K562 (cell line): ENCODE data around the gene TARBP1. TPM values are rescaled to one million over a fixed set of nuclear protein-coding genes. Genes with fewer than 3 reads are reported as not detected.

ENCODE experiments used
- DIDO1 ChIP-seq: fragments of 450-650 bp; IDR thresholded peaks from 2 replicates; pipeline ENCODE4 v1.6.1; 2016; ENCODE audit warnings: low read depth, missing biosample characterization, missing genetic modification characterization
- ELK3 ChIP-seq: fragments of 450-650 bp; formaldehyde crosslinking; IDR thresholded peaks from 2 replicates; pipeline ENCODE4 v1.4.0; 2020; ENCODE audit warnings: mild to moderate bottlenecking
- FOXK2 ChIP-seq, 2 experiments: fragments of 450-650 bp; IDR thresholded peaks in 1 of 2; conservative IDR thresholded peaks in 1 of 2; 2 replicates each; pipeline ENCODE4 v1.6.1; 2016; ENCODE audit warnings: low read depth in 2 of 2, mild to moderate bottlenecking in 1 of 2
- GABPA ChIP-seq: fragments of 200-800 bp; sonication (Bioruptor generic); conservative IDR thresholded peaks from 2 replicates; pipeline ENCODE4 v1.6.1; 2016; ENCODE audit warnings: low read depth, missing genetic modification characterization, missing compliant biosample characterization
- GTF2A2 ChIP-seq: IDR thresholded peaks from 2 replicates; pipeline ENCODE4 v1.6.1; 2016; ENCODE audit warnings: mild to moderate bottlenecking, missing genetic modification characterization, missing compliant biosample characterization
- HCFC1 ChIP-seq: IDR thresholded peaks from 2 replicates; pipeline ENCODE4 v1.6.1; 2012; ENCODE audit warnings: low read depth, low read length, improper control_type of control experiment
- IFI16 ChIP-seq: fragments of 250-450 bp; sonication (Bioruptor Pico); IDR thresholded peaks from 2 replicates; pipeline ENCODE4 v2.1.2; 2022; ENCODE audit warnings: mild to moderate bottlenecking, inconsistent platforms
- KAT2B ChIP-seq: IDR thresholded peaks from one replicate; pipeline ENCODE4 v1.6.1; 2012; ENCODE audit warnings: low read depth, mild to moderate bottlenecking, control low read depth, inconsistent platforms, low read length, moderate library complexity
- KDM2B ChIP-seq: fragments of 250-450 bp; sonication (Bioruptor Pico); IDR thresholded peaks from 2 replicates; pipeline ENCODE4 v1.8.0; 2021; ENCODE audit warnings: mild to moderate bottlenecking, moderate library complexity
- LARP7 ChIP-seq: fragments of 450-650 bp; IDR thresholded peaks from 2 replicates; pipeline ENCODE4 v1.6.1; 2016
- MAX ChIP-seq: sonication (generic); formaldehyde crosslinking; IDR thresholded peaks from 2 replicates; pipeline ENCODE4 v1.9.0; 2022; ENCODE audit warnings: mild to moderate bottlenecking, missing genetic modification reagents
- NCOA1 ChIP-seq: fragments of 450-650 bp; IDR thresholded peaks from 2 replicates; pipeline ENCODE4 v1.6.1; 2016; ENCODE audit warnings: low read depth
- NEUROD1 ChIP-seq: fragments of 150-350 bp; IDR thresholded peaks from 2 replicates; pipeline ENCODE4 v1.6.1; 2014; ENCODE audit warnings: borderline replicate concordance, low read length, low read depth; ENCODE audit not compliant: partially characterized antibody
- NFXL1 ChIP-seq: fragments of 450-650 bp; formaldehyde crosslinking; IDR thresholded peaks from 2 replicates; pipeline ENCODE4 v1.4.0; 2021; ENCODE audit warnings: mild to moderate bottlenecking
- PRDM10 ChIP-seq: fragments of 450-650 bp; IDR thresholded peaks from 2 replicates; pipeline ENCODE4 v1.6.1; 2018; ENCODE audit not compliant: partially characterized antibody
- SIX5 ChIP-seq, 2 experiments: IDR thresholded peaks; 2 replicates each; pipeline ENCODE4 v1.6.1; 2011; ENCODE audit warnings: low read length in 2 of 2, borderline replicate concordance in 1 of 2, low read depth in 1 of 2, mild to moderate bottlenecking in 1 of 2, moderate library complexity in 1 of 2; ENCODE audit not compliant: insufficient read depth in 1 of 2
- U2AF1 ChIP-seq: fragments of 200-400 bp; formaldehyde crosslinking; optimal IDR thresholded peaks from 2 replicates; pipeline ENCODE3; 2017; ENCODE audit warnings: mild to moderate bottlenecking, low read depth, low read length, moderate library complexity
- ZBTB8A ChIP-seq: fragments of 450-650 bp; IDR thresholded peaks from 2 replicates; pipeline ENCODE4 v1.6.1; 2018; ENCODE audit warnings: mild to moderate bottlenecking, moderate library complexity; ENCODE audit not compliant: partially characterized antibody
- ZEB2 ChIP-seq: fragments of 450-650 bp; IDR thresholded peaks from 2 replicates; pipeline ENCODE4 v1.6.1; 2016
- ZKSCAN3 ChIP-seq: fragments of 250-450 bp; sonication (Bioruptor Pico); IDR thresholded peaks from 2 replicates; pipeline ENCODE4 v1.4.0; 2020
- ZNF146 ChIP-seq: IDR thresholded peaks from one replicate; pipeline ENCODE4 v1.6.1; 2018; ENCODE audit warnings: missing compliant biosample characterization; ENCODE audit not compliant: unreplicated experiment
- ZNF551 ChIP-seq: fragments of 250-450 bp; sonication (Bioruptor Pico); IDR thresholded peaks from 2 replicates; pipeline ENCODE4 v1.5.0; 2021; ENCODE audit warnings: mild to moderate bottlenecking, moderate library complexity
- ZNF699 ChIP-seq: fragments of 250-450 bp; sonication (Bioruptor Pico); IDR thresholded peaks from 2 replicates; pipeline ENCODE4 v1.8.0; 2021; ENCODE audit warnings: mild to moderate bottlenecking, moderate library complexity; ENCODE audit not compliant: insufficient replicate concordance
- ZNF707 ChIP-seq: fragments of 250-450 bp; sonication (Bioruptor Pico); conservative IDR thresholded peaks from 2 replicates; pipeline ENCODE4 v1.8.0; 2022; ENCODE audit warnings: inconsistent platforms, mild to moderate bottlenecking, moderate library complexity
- ZNF764 ChIP-seq: fragments of 250-450 bp; sonication (Bioruptor Pico); IDR thresholded peaks from 2 replicates; pipeline ENCODE4 v1.4.0; 2020; ENCODE audit warnings: low read depth, mild to moderate bottlenecking, moderate library complexity
- polyA plus RNA-seq, 8 experiments: library from polyadenylated mRNA; depleted of rRNA in 4 of 8; stranded (reverse) in 5 of 8; unstranded in 3 of 8; fragments of >200 nt; fragmentation: Nextera tagmentation in 2 of 8; fragmentation: Illumina TruSeq in 1 of 8; extraction: Ambion mirVana in 2 of 8; extraction: Trizol in 1 of 8; gene quantifications; 2 replicates each; pipeline versions ENCODE4 v1.2.1 to v1.2.3, GENCODE V29; 2011 to 2014; ENCODE audit warnings: inconsistent platforms in 1 of 8, missing spikeins in 1 of 8
- total RNA-seq, 7 experiments: library from RNA; depleted of rRNA in 6 of 7; stranded (reverse); fragments of >200 nt in 6 of 7; fragmentation: Illumina TruSeq in 2 of 7; extraction: Trizol in 2 of 7; gene quantifications; 2 replicates each; pipeline versions ENCODE4 v1.2.1 to v1.2.3, GENCODE V29; 2011 to 2021; ENCODE audit warnings: low replicate concordance in 1 of 7

The TARBP1 gene
- total and polyA plus RNA-seq, 9 of the 15 experiments (the other 6 are each of a cell fraction or from before 2014, with no cell fraction given): 8.8 to 48.0 (median 22.9) TPM

GRCh38 chr1:234486858-234487840 lies 8.2 kb upstream of the TARBP1 start (continued):
- TF ChIP-seq NEUROD1 (no peak), GTF2A2 (no peak), SIX5 (IDR thresholded peaks at IDR 0.05; ENCODE audit: borderline replicate concordance in 1 of 2, insufficient read depth in 1 of 2, low read depth in 1 of 2, low read length in 2 of 2) (no peak), IFI16 (no peak), U2AF1 (no peak), ZNF707 (CRISPR knock-in tag) (no peak), KDM2B (CRISPR knock-in tag) (no peak), ZKSCAN3 (CRISPR knock-in tag) (no peak), DIDO1 (tag) (no peak), ELK3 (CRISPR knock-in tag) (no peak), HCFC1 (no peak), ZNF146 (CRISPR knock-in tag) (no peak), NFXL1 (CRISPR knock-in tag) (no peak), ZNF699 (CRISPR knock-in tag) (no peak), PRDM10 (no peak), LARP7 (no peak), MAX (no peak), FOXK2 (conservative IDR thresholded peaks at IDR 0.05 in 1 of 2, IDR thresholded peaks at IDR 0.05 in 1 of 2; ENCODE audit: low read depth in 2 of 2) (no peak), ZEB2 (no peak), ZNF551 (CRISPR knock-in tag) (no peak), ZNF764 (no peak), KAT2B (no peak), GABPA (tag) (no peak), ZBTB8A (no peak), NCOA1 (no peak)
